Thyroid gland (tissue), 4 donors: ENCODE results near the gene UBE2J1. TPM values are rescaled to one million over a fixed set of nuclear protein-coding genes. Genes with fewer than 3 reads are reported as not detected.

Experiments used
- DNase-seq, 2 donors: peaks; one replicate each; pipeline ENCODE4 v3.0.0-alpha.2; 2019
- H3K27ac ChIP-seq, 3 donors: fragments of 200-600 bp; sonication (generic); 1 replicate in 2 of 3; 2 replicates in 1 of 3; pipeline ENCODE4 v1.5.1; 2016 to 2019; ENCODE audit warnings: mild to moderate bottlenecking in 1 of 3, moderate library complexity in 1 of 3
- H3K27me3 ChIP-seq: fragments of 200-600 bp; sonication (generic); one replicate; pipeline ENCODE4 v1.5.1; 2019
- H3K36me3 ChIP-seq, 2 donors: fragments of 200-600 bp; sonication (generic); one replicate each; pipeline ENCODE4 v1.5.1; 2016 to 2019
- H3K4me1 ChIP-seq, 2 donors: fragments of 200-600 bp; sonication (generic); one replicate each; pipeline ENCODE4 v1.5.1; 2017 to 2019
- H3K4me3 ChIP-seq, 3 donors: fragments of 200-600 bp; sonication (generic); replicated peaks in 1 of 3; 1 replicate in 2 of 3; 2 replicates in 1 of 3; pipeline ENCODE4 v1.5.1; 2016; ENCODE audit warnings: mild to moderate bottlenecking in 1 of 3
- H3K9me3 ChIP-seq: fragments of 200-600 bp; sonication (generic); one replicate; pipeline ENCODE4 v1.5.1; 2017
- CTCF ChIP-seq, 6 experiments: fragments of 200-600 bp in 3 of 6; fragments of 450-650 bp in 3 of 6; sonication (generic) in 3 of 6; IDR thresholded peaks; one replicate each; pipeline ENCODE4 v1.5.1; 2016 to 2019; ENCODE audit warnings: antibody characterized with exemption in 6 of 6, mild to moderate bottlenecking in 2 of 6, inconsistent platforms in 1 of 6, moderate library complexity in 1 of 6
- POLR2A ChIP-seq, 2 donors: fragments of 450-650 bp; IDR thresholded peaks; one replicate each; pipeline ENCODE4 v1.6.1; 2017; ENCODE audit warnings: antibody characterized with exemption in 2 of 2, mild to moderate bottlenecking in 2 of 2, moderate library complexity in 1 of 2
- WGBS, 2 donors: methylation state at CpG; one replicate each; pipeline ENCODE4 v1.1.5; 2017; 5-methylcytosine and 5-hydroxymethylcytosine counted together
- intact Hi-C: fragments of 100-400 bp; cut with DNase I; formaldehyde crosslinking; loops from one replicate; pipeline ENCODE4 v1.15.1; 2023
- total RNA-seq, 4 donors: library from RNA; depleted of rRNA; stranded (reverse); fragments of >200 nt; gene quantifications; one replicate each; pipeline ENCODE4 v1.2.3, GENCODE V29; 2016

UBE2J1 gene
- total RNA-seq, 4 donors from 2014 or later, result 49.8 to 63.1 (median 51.9) TPM

GRCh38 chr6:89346433-89346832, 6.1 kb downstream of the UBE2J1 start:
- Histone ChIP-seq H3K9me3 (no peaks in the 10 kb centered on the region), H3K4me3 (no peak overlapping the region), H3K4me1 (peaks cover 14 to 42% of the 10 kb centered on the region in 2 donors), H3K27me3 (no peaks in the 10 kb centered on the region), H3K27ac (no peak overlapping the region), H3K36me3 (peaks cover 3 to 5% of the 10 kb centered on the region in 2 donors)
- WGBS, 2 donors, result 84 to 85% methylated on average over 4 of the region's 4 CpGs
- TF ChIP-seq POLR2A (IDR thresholded peaks at IDR 0.05) (no peak), CTCF (IDR thresholded peaks at IDR 0.05) (no peak)
- intact Hi-C loops, result no loop called here
- no peak for DNase-seq

GRCh38 chr6:89339565-89339964, 13.0 kb downstream of the UBE2J1 start:
- peaks cover 27 to 28% of the 10 kb centered on the region in 2 donors for H3K36me3 ChIP-seq
- no peaks in the 10 kb centered on the region for H3K27me3 ChIP-seq
- WGBS, 2 donors, result 91 to 92% methylated on average over 2 of the region's 2 CpGs
- intact Hi-C loops, result no loop called here
- H3K4me3 ChIP-seq, result no peak overlapping the region
- no peak for DNase-seq
- H3K9me3 ChIP-seq, result no peaks in the 10 kb centered on the region
- TF ChIP-seq CTCF (IDR thresholded peaks at IDR 0.05), result no peak
- no peak overlapping the region for H3K27ac ChIP-seq
- no peaks in the 10 kb centered on the region for H3K4me1 ChIP-seq

GRCh38 chr6:89335164-89335563, 17.4 kb downstream of the UBE2J1 start:
- DNase-seq, result no peak
- TF ChIP-seq POLR2A (IDR thresholded peaks at IDR 0.05) (no peak), CTCF (IDR thresholded peaks at IDR 0.05) (no peak)
- Histone ChIP-seq H3K9me3 (no peaks in the 10 kb centered on the region), H3K27ac (no peak overlapping the region), H3K27me3 (no peaks in the 10 kb centered on the region), H3K36me3 (peaks cover 16 to 25% of the 10 kb centered on the region in 2 donors), H3K4me3 (no peak overlapping the region), H3K4me1 (no peaks in the 10 kb centered on the region)
- 80 to 86% methylated on average over 3 of the region's 3 CpGs for WGBS, 2 donors
- intact Hi-C loops, result no loop called here

- Histone ChIP-seq H3K4me3 (no peak overlapping the region), H3K27ac (no peak overlapping the region), H3K9me3 (no peaks in the 10 kb centered on the region), H3K36me3 (peaks cover 8 to 33% of the 10 kb centered on the region in 2 donors), H3K27me3 (no peaks in the 10 kb centered on the region), H3K4me1 (no peaks in the 10 kb centered on the region)
- DNase-seq, result no peak
- TF ChIP-seq CTCF (IDR thresholded peaks at IDR 0.05), result no peak
- TF ChIP-seq POLR2A (IDR thresholded peaks at IDR 0.05), result no peak
- intact Hi-C loops, result no loop called here
- 96 to 98% methylated on average over 1 of the region's 1 CpG for WGBS, 2 donors
Measured at GRCh38 chr6:89330910-89331309, 21.6 kb downstream of the UBE2J1 start.

- peaks cover 0 to 1% of the 10 kb centered on the region in 2 donors for H3K4me1 ChIP-seq
- WGBS, 2 donors, result 93 to 96% methylated on average over 1 of the region's 1 CpG
- peaks cover 0 to 31% of the 10 kb centered on the region in 2 donors for H3K36me3 ChIP-seq
- TF ChIP-seq CTCF (IDR thresholded peaks at IDR 0.05) (no peak), POLR2A (IDR thresholded peaks at IDR 0.05) (no peak)
- DNase-seq, result no peak
- H3K27me3 ChIP-seq, result no peaks in the 10 kb centered on the region
- no peak overlapping the region for H3K4me3 ChIP-seq
- no peak overlapping the region for H3K27ac ChIP-seq
- H3K9me3 ChIP-seq, result no peaks in the 10 kb centered on the region
- intact Hi-C loops, result no loop called here
Measured at GRCh38 chr6:89328976-89329375, 23.5 kb downstream of the UBE2J1 start.
